Globus pallidus (tissue), 1 donor: Measurements from ENCODE around the gene CYP11A1.

ENCODE experiments used
- DNase-seq: peaks from one replicate; pipeline ENCODE4 v3.0.0-alpha.2; 2015; ENCODE audit warnings: low spot score

The CYP11A1 gene

GRCh38 chr15:74300057-74300795 is 67.2 kb downstream of the CYP11A1 start:
- no peak for DNase-seq

- no peak for DNase-seq
Observed at GRCh38 chr15:74297887-74298286, 69.6 kb downstream of the CYP11A1 start.

GRCh38 chr15:74295800-74296199 is 71.6 kb downstream of the CYP11A1 start:
- no peak for DNase-seq

GRCh38 chr15:74294010-74294409 is 73.4 kb downstream of the CYP11A1 start:
- DNase-seq, result no peak

- DNase-seq, result no peak
Observed at GRCh38 chr15:74293021-74293810, 74.2 kb downstream of the CYP11A1 start.

GRCh38 chr15:74291101-74292071 is 76.1 kb downstream of the CYP11A1 start:
- peak; percentile 47 for DNase-seq

- DNase-seq, result no peak
Observed at GRCh38 chr15:74290645-74291044, 76.8 kb downstream of the CYP11A1 start.

GRCh38 chr15:74289671-74290070 is 77.8 kb downstream of the CYP11A1 start:
- no peak for DNase-seq
